Activated CD8-positive, alpha-beta T cell treated with anti-CD3 and anti-CD28 coated beads for 36 hours (primary cell): ENCODE measurements around the gene PEF1. TPM values are rescaled to one million over a fixed set of nuclear protein-coding genes. Genes with fewer than 3 reads are reported as not detected.
A peak's percentile ranks its signal among the peaks of the same experiment; 100 is the strongest.

Source experiments
- ATAC-seq: fragments of 200-7000 bp; cut with Tn5 transposase; one replicate; pipeline ENCODE4 v1.10.0; 2021; ENCODE audit warnings: mild to moderate bottlenecking, moderate library complexity
- CTCF ChIA-PET: fragments of 350-600 bp; sonication (Branson Sonifier 250); formaldehyde crosslinking; loops from one replicate; lab custom pipeline; 2021; ENCODE audit warnings: antibody characterized with exemption; lab: Charles Lee
- POLR2A ChIA-PET: fragments of 350-600 bp; sonication (Branson Sonifier 250); formaldehyde crosslinking; loops from one replicate; lab custom pipeline; 2021; ENCODE audit warnings: antibody characterized with exemption; lab: Charles Lee
- DNase-seq: peaks from one replicate; pipeline ENCODE4 v3.0.0-alpha.2; 2020
- H3K27ac Mint-ChIP-seq: one replicate; pipeline ENCODE4 v1.8.0; 2021; ENCODE audit warnings: mild to moderate bottlenecking, mixed read lengths
- H3K27me3 Mint-ChIP-seq: one replicate; pipeline ENCODE4 v1.8.0; 2021; ENCODE audit warnings: mixed read lengths
- H3K36me3 Mint-ChIP-seq: one replicate; pipeline ENCODE4 v1.8.0; 2021; ENCODE audit warnings: low read depth, mixed read lengths
- H3K4me1 Mint-ChIP-seq: one replicate; pipeline ENCODE4 v1.8.0; 2021; ENCODE audit warnings: low read depth, mixed read lengths
- H3K4me3 Mint-ChIP-seq: one replicate; pipeline ENCODE4 v1.8.0; 2021; ENCODE audit warnings: mild to moderate bottlenecking, moderate library complexity, mixed read lengths
- H3K9me3 Mint-ChIP-seq: one replicate; pipeline ENCODE4 v1.8.0; 2021; ENCODE audit warnings: mixed read lengths
- CTCF ChIP-seq: fragments of 200-600 bp; IDR thresholded peaks from one replicate; pipeline ENCODE4 v1.8.0; 2022; ENCODE audit warnings: antibody characterized with exemption, mild to moderate bottlenecking
- intact Hi-C: fragments of 100-400 bp; cut with micrococcal nuclease; formaldehyde crosslinking; loops from one replicate; pipeline ENCODE4 v1.10.0; 2022
- total RNA-seq, 2 experiments: library from RNA; stranded (reverse); gene quantifications; one replicate each; pipeline ENCODE4 v1.2.3, GENCODE V29; 2021

Gene PEF1
- total RNA-seq, result 10 to 100 TPM; 58.1 to 61.9 TPM

GRCh38 chr1:31644560-31645273, at the start of gene PEF1:
Gene PEF1, minus strand, starts transcription at chr1:31644876. Its CDS starts 12 bp downstream, at chr1:31644864.
- H3K27ac Mint-ChIP-seq, result peak within 1 kb of the TSS; percentile 100
- intact Hi-C loops, result no loop called here
- H3K9me3 Mint-ChIP-seq, result no peaks in the 10 kb centered on the region
- DNase-seq (peak; percentile 100), ATAC-seq (peak; percentile 93)
- TF ChIP-seq CTCF, result no peak
- H3K27me3 Mint-ChIP-seq, result no peaks in the 10 kb centered on the region
- ChIA-PET POLR2A (interaction anchor here (0.6 to 2.5 kb wide), 7 partner anchors 9 to 1371 kb away, joined by 3 to 11 read pairs (median 3); no protein-coding TSS in a partner anchor), CTCF (interaction anchor here (0.7 to 3.2 kb wide), 9 partner anchors 11 to 146 kb away, joined by 3 to 20 read pairs (median 4); no protein-coding TSS in a partner anchor)
- peaks cover 16% of the 10 kb centered on the region for H3K4me1 Mint-ChIP-seq
- peak within 1 kb of the TSS; percentile 99 for H3K4me3 Mint-ChIP-seq
- no peaks in the 10 kb centered on the region for H3K36me3 Mint-ChIP-seq

GRCh38 chr1:31693231-31693630, 48.6 kb upstream of the PEF1 start:
- no peaks in the 10 kb centered on the region for H3K36me3 Mint-ChIP-seq
- no peaks in the 10 kb centered on the region for H3K9me3 Mint-ChIP-seq
- CTCF ChIA-PET, result interaction anchor here (0.9 kb wide), 1 partner anchor 22 kb away, joined by 3 read pairs; no protein-coding TSS in a partner anchor
- no peak for ATAC-seq
- DNase-seq, result no peak
- POLR2A ChIA-PET, result no interaction called here
- TF ChIP-seq CTCF, result no peak
- intact Hi-C loops, result no loop called here
- H3K27me3 Mint-ChIP-seq, result peaks cover 2% of the 10 kb centered on the region
- H3K4me1 Mint-ChIP-seq, result no peaks in the 10 kb centered on the region
- H3K4me3 Mint-ChIP-seq, result no peak overlapping the region
- H3K27ac Mint-ChIP-seq, result no peak overlapping the region

GRCh38 chr1:31691951-31692350, 47.3 kb upstream of the PEF1 start:
- CTCF ChIA-PET, result no interaction called here

GRCh38 chr1:31691446-31691845, 46.8 kb upstream of the PEF1 start:
- DNase-seq (no peak), ATAC-seq (no peak)
- no peaks in the 10 kb centered on the region for H3K9me3 Mint-ChIP-seq
- no peak overlapping the region for H3K4me3 Mint-ChIP-seq
- TF ChIP-seq CTCF, result no peak
- H3K27me3 Mint-ChIP-seq, result peaks cover 2% of the 10 kb centered on the region
- H3K4me1 Mint-ChIP-seq, result no peaks in the 10 kb centered on the region
- CTCF ChIA-PET, result no interaction called here
- no peaks in the 10 kb centered on the region for H3K36me3 Mint-ChIP-seq
- POLR2A ChIA-PET, result no interaction called here
- intact Hi-C loops, result no loop called here
- no peak overlapping the region for H3K27ac Mint-ChIP-seq

More at GRCh38 chr1:31691951-31692350, 47.3 kb upstream of the PEF1 start:
- no peak overlapping the region for H3K4me3 Mint-ChIP-seq
- H3K27me3 Mint-ChIP-seq, result peaks cover 2% of the 10 kb centered on the region
- no peaks in the 10 kb centered on the region for H3K36me3 Mint-ChIP-seq
- POLR2A ChIA-PET, result no interaction called here
- TF ChIP-seq CTCF, result no peak
- ATAC-seq, result no peak
- no peak for DNase-seq
- H3K4me1 Mint-ChIP-seq, result no peaks in the 10 kb centered on the region
- intact Hi-C loops, result no loop called here
- H3K9me3 Mint-ChIP-seq, result no peaks in the 10 kb centered on the region
- no peak overlapping the region for H3K27ac Mint-ChIP-seq

GRCh38 chr1:31690921-31691320, 46.2 kb upstream of the PEF1 start:
- CTCF ChIA-PET, result interaction anchor here (0.6 kb wide), 1 partner anchor 13 kb away, joined by 3 read pairs; no protein-coding TSS in a partner anchor
- Mint-ChIP-seq H3K4me3 (no peak overlapping the region), H3K27me3 (peaks cover 4% of the 10 kb centered on the region), H3K4me1 (no peaks in the 10 kb centered on the region), H3K9me3 (no peaks in the 10 kb centered on the region), H3K36me3 (no peaks in the 10 kb centered on the region), H3K27ac (no peak overlapping the region)
- intact Hi-C loops, result no loop called here
- no peak for TF ChIP-seq CTCF
- DNase-seq (no peak), ATAC-seq (no peak)
- POLR2A ChIA-PET, result no interaction called here
